GM12878 (cell line): ENCODE data around the gene TSEN54. TPM values are rescaled to one million over a fixed set of nuclear protein-coding genes. Genes with fewer than 3 reads are reported as not detected.

Source experiments
- ATAC-seq: fragments of 200-7000 bp; cut with Tn5 transposase; 3 replicates; pipeline ENCODE4 v1.9.1; 2020; ENCODE audit warnings: mild to moderate bottlenecking, moderate library complexity
- BruUV-seq: library from RNA; stranded (reverse); fragments of 400-500 nt; replicated peaks from 2 replicates; lab custom pipeline; 2021; lab: Mats Ljungman, UMichigan
- CTCF ChIA-PET: fragments of 300-600 bp; sonication (Branson Sonifier 250); formaldehyde crosslinking; extraction: SDS; loops from one replicate; lab custom pipeline; 2021; ENCODE audit warnings: inconsistent platforms; lab: Yijun Ruan, JAX
- POLR2A ChIA-PET: fragments of 350-600 bp; formaldehyde crosslinking; extraction: SDS; loops from one replicate; lab custom pipeline; 2021; ENCODE audit warnings: inconsistent platforms; lab: Charles Lee
- RAD21 ChIA-PET: fragments of 300-600 bp; sonication (Branson Sonifier 250); formaldehyde crosslinking; loops from one replicate; lab custom pipeline; 2023; ENCODE audit warnings: antibody characterized with exemption; ENCODE audit not compliant: unreplicated experiment; lab: Charles Lee
- SMC1A ChIA-PET: fragments of 300-600 bp; sonication (Branson Sonifier 250); formaldehyde crosslinking; loops from one replicate; lab custom pipeline; 2023; ENCODE audit not compliant: unreplicated experiment, uncharacterized antibody; lab: Charles Lee
- DNase-seq: peaks from one replicate; pipeline ENCODE4 v3.0.0-alpha.2; 2011; ENCODE audit warnings: low read depth, low spot score
- FAIRE-seq: peaks from 3 replicates; lab custom pipeline; 2011; peaks lifted over from hg19 to GRCh38; lab: Jason Lieb, UNC
- H2AFZ ChIP-seq: 2 replicates; pipeline ENCODE4 v1.6.0; 2011; ENCODE audit warnings: low read depth, low read length, control low read depth; ENCODE audit not compliant: control insufficient read depth
- H3K27ac ChIP-seq: 2 replicates; pipeline ENCODE4 v1.5.1; 2011; ENCODE audit warnings: control low read depth; ENCODE audit not compliant: control insufficient read depth, insufficient read depth
- H3K27me3 ChIP-seq, 2 experiments: replicated peaks in 1 of 2; 2 replicates each; pipeline versions ENCODE4 v1.6.0 to v1.6.1; 2011; ENCODE audit warnings: low read length in 1 of 2; ENCODE audit not compliant: control insufficient read depth in 2 of 2, insufficient read depth in 2 of 2
- H3K36me3 ChIP-seq, 2 experiments: 2 replicates each; pipeline ENCODE4 v1.5.1; 2011; ENCODE audit warnings: low read length in 1 of 2; ENCODE audit not compliant: control insufficient read depth in 2 of 2, insufficient read depth in 2 of 2
- H3K4me1 ChIP-seq: 2 replicates; pipeline ENCODE4 v1.6.1; 2011; ENCODE audit warnings: mild to moderate bottlenecking, low read length, moderate library complexity, mixed read lengths; ENCODE audit not compliant: control insufficient read depth, insufficient read depth
- H3K4me2 ChIP-seq: 2 replicates; pipeline ENCODE4 v1.6.0; 2011; ENCODE audit warnings: control low read depth; ENCODE audit not compliant: control insufficient read depth, insufficient read depth
- H3K4me3 ChIP-seq: fragments of 200-600 bp; sonication (generic); 2 replicates; pipeline ENCODE4 v1.5.1; 2016
- H3K79me2 ChIP-seq: 2 replicates; pipeline ENCODE4 v1.6.0; 2011; ENCODE audit warnings: low read length; ENCODE audit not compliant: control insufficient read depth, insufficient read depth
- H3K9ac ChIP-seq: 2 replicates; pipeline ENCODE4 v1.8.0; 2011; ENCODE audit warnings: low read length, control low read depth, mixed read lengths; ENCODE audit not compliant: control insufficient read depth, insufficient read depth
- H3K9me3 ChIP-seq: replicated peaks from 3 replicates; pipeline ENCODE4 v1.5.1; 2011; ENCODE audit warnings: mild to moderate bottlenecking, low read length; ENCODE audit not compliant: control insufficient read depth, insufficient read depth
- H4K20me1 ChIP-seq: 2 replicates; pipeline ENCODE4 v1.6.0; 2011; ENCODE audit not compliant: control insufficient read depth, insufficient read depth
- CUX1 ChIP-seq: IDR thresholded peaks from 2 replicates; pipeline ENCODE4 v1.6.1; 2012; ENCODE audit warnings: improper control_type of control experiment, low read depth, low read length; ENCODE audit not compliant: insufficient replicate concordance
- ETV6 ChIP-seq, 2 experiments: fragments of 450-650 bp in 1 of 2; IDR thresholded peaks in 1 of 2; conservative IDR thresholded peaks in 1 of 2; 2 replicates each; pipeline ENCODE4 v1.6.1; 2014; ENCODE audit warnings: antibody characterized with exemption in 1 of 2, borderline replicate concordance in 1 of 2, low read depth in 1 of 2, mild to moderate bottlenecking in 1 of 2, moderate library complexity in 1 of 2
- EZH2 ChIP-seq: IDR thresholded peaks from 2 replicates; pipeline ENCODE4 v1.6.1; 2012; ENCODE audit warnings: low read depth, mild to moderate bottlenecking, control low read depth, inconsistent platforms, low read length, borderline replicate concordance; ENCODE audit not compliant: control insufficient read depth
- MAX ChIP-seq: IDR thresholded peaks from 2 replicates; pipeline ENCODE4 v1.6.1; 2012; ENCODE audit warnings: low read depth, low read length, improper control_type of control experiment
- MYC ChIP-seq: IDR thresholded peaks from 2 replicates; pipeline ENCODE4 v1.6.1; 2011; ENCODE audit warnings: mild to moderate bottlenecking, low read length, moderate library complexity, inconsistent platforms; ENCODE audit not compliant: insufficient read depth, insufficient replicate concordance, insufficient read length, severe bottlenecking
- NFXL1 ChIP-seq: fragments of 450-650 bp; IDR thresholded peaks from 2 replicates; pipeline ENCODE4 v1.6.1; 2017; ENCODE audit warnings: antibody characterized with exemption, mild to moderate bottlenecking, borderline replicate concordance
- NR2F1 ChIP-seq: fragments of 450-650 bp; conservative IDR thresholded peaks from 2 replicates; pipeline ENCODE4 v1.6.1; 2017; ENCODE audit warnings: mild to moderate bottlenecking
- PML ChIP-seq: IDR thresholded peaks from 2 replicates; pipeline ENCODE4 v1.6.1; 2012; ENCODE audit warnings: low read length, inconsistent platforms
- POLR2AphosphoS5 ChIP-seq: IDR thresholded peaks from 2 replicates; pipeline ENCODE4 v1.6.1; 2011; ENCODE audit warnings: mild to moderate bottlenecking, low read length, inconsistent platforms
- RAD51 ChIP-seq: fragments of 450-650 bp; IDR thresholded peaks from 2 replicates; pipeline ENCODE4 v1.6.1; 2016; ENCODE audit warnings: moderate library complexity, mild to moderate bottlenecking, inconsistent platforms
- RCOR1 ChIP-seq: conservative IDR thresholded peaks from 2 replicates; pipeline ENCODE4 v1.6.1; 2012; ENCODE audit warnings: low read depth, low read length, improper control_type of control experiment
- SMAD5 ChIP-seq: IDR thresholded peaks from 2 replicates; pipeline ENCODE4 v1.6.1; 2016; ENCODE audit warnings: antibody characterized with exemption, low read depth
- TAF1 ChIP-seq: IDR thresholded peaks from 2 replicates; pipeline ENCODE4 v1.6.1; 2011; ENCODE audit warnings: mild to moderate bottlenecking, low read depth, low read length, borderline replicate concordance
- TBL1XR1 ChIP-seq: IDR thresholded peaks from 2 replicates; pipeline ENCODE4 v1.6.1; 2012; ENCODE audit warnings: low read depth, low read length, improper control_type of control experiment
- ZBTB4 ChIP-seq: fragments of 450-650 bp; formaldehyde crosslinking; IDR thresholded peaks from 2 replicates; pipeline ENCODE4 v1.4.0; 2022; ENCODE audit warnings: mild to moderate bottlenecking, moderate library complexity
- WGBS: methylation state at CpG from one replicate; pipeline ENCODE4 v1.1.6; 2016; ENCODE audit warnings: low lambda C conversion rate; ENCODE audit not compliant: insufficient replicate concordance, insufficient coverage; ENCODE audit errors: missing lambda C conversion rate; 5-methylcytosine and 5-hydroxymethylcytosine counted together
- in situ Hi-C: fragments of 300-500 bp; cut with MboI; formaldehyde crosslinking; loops from 9 replicates; pipeline ENCODE4 v1.14.3; 2018; ENCODE audit warnings: mixed read lengths
- intact Hi-C: fragments of 100-400 bp; cut with micrococcal nuclease; formaldehyde crosslinking; loops from one replicate; pipeline ENCODE4 v1.14.2; 2022; ENCODE audit not compliant: unreplicated experiment
- polyA plus RNA-seq, 11 experiments: library from polyadenylated mRNA; depleted of rRNA in 4 of 11; unstranded in 6 of 11; stranded (reverse) in 5 of 11; fragments of >200 nt; fragmentation: Nextera tagmentation in 4 of 11; fragmentation: Illumina TruSeq in 1 of 11; extraction: Ambion mirVana in 4 of 11; extraction: Trizol in 1 of 11; gene quantifications; 1 replicate in 1 of 11; 2 replicates in 10 of 11; pipeline versions ENCODE4 v1.2.1 to v1.2.3, GENCODE V29; 2011 to 2016; ENCODE audit warnings: inconsistent platforms in 2 of 11, missing spikeins in 2 of 11, low read depth in 1 of 11
- total RNA-seq, 4 experiments: library from RNA; depleted of rRNA in 3 of 4; stranded (reverse); fragments of >200 nt in 3 of 4; fragmentation: Illumina TruSeq in 1 of 4; extraction: Trizol in 1 of 4; gene quantifications; 2 replicates each; pipeline versions ENCODE4 v1.2.1 to v1.2.3, GENCODE V29; 2013 to 2021

Gene TSEN54
- total and polyA plus RNA-seq, 10 of the 15 experiments (the other 5 are each of a cell fraction or from before 2014, with no cell fraction given): 7.1 to 48.0 (median 41.1) TPM

- ChIA-PET RAD21 (interaction anchor here (0.5 to 1.0 kb wide), 3 partner anchors 13 to 24 kb away, joined by 3 read pairs; partner anchors contain the start of gene TSEN54), SMC1A (interaction anchor here (1.4 kb wide), 1 partner anchor 44 kb away, joined by 4 read pairs; no protein-coding TSS in a partner anchor), POLR2A (no interaction called here), CTCF (interaction anchor here (0.6 to 1.6 kb wide), 4 partner anchors 10 to 76 kb away, joined by 3 to 6 read pairs (median 4); partner anchors contain the start of gene TSEN54)
- in situ Hi-C loops: no loop called here
- Histone ChIP-seq H3K4me1 (no peaks in the 10 kb centered on the region), H3K9ac (no peak overlapping the region), H3K79me2 (no peaks in the 10 kb centered on the region), H3K36me3 (no peaks in the 10 kb centered on the region; a peak in 2 of 4 replicates), H3K4me3 (no peak overlapping the region), H4K20me1 (no peaks in the 10 kb centered on the region), H3K4me2 (no peak overlapping the region), H3K9me3 (no peaks in the 10 kb centered on the region), H2AFZ (no peak overlapping the region), H3K27me3 (no peaks in the 10 kb centered on the region), H3K27ac (no peak overlapping the region)
- WGBS: 65% methylated on average over 18 of the region's 23 CpGs
- ATAC-seq (no peak), FAIRE-seq (no peak), DNase-seq (no peak)
- intact Hi-C loops: no loop called here
- no TSS peak for BruUV-seq
- TF ChIP-seq SMAD5: no peak
- TF ChIP-seq TBL1XR1: no peak
- no peak for TF ChIP-seq EZH2
- TF ChIP-seq MYC: no peak
- TF ChIP-seq RCOR1: no peak
- no peak for TF ChIP-seq RAD51
- TF ChIP-seq POLR2AphosphoS5: no peak
- TF ChIP-seq NFXL1: no peak
- TF ChIP-seq CUX1: no peak
- no peak for TF ChIP-seq TAF1
- no peak for TF ChIP-seq ETV6 (conservative IDR thresholded peaks at IDR 0.05 in 1 of 2, IDR thresholded peaks at IDR 0.05 in 1 of 2; ENCODE audit: borderline replicate concordance in 1 of 2, low read depth in 1 of 2)
- TF ChIP-seq ZBTB4 (CRISPR knock-in tag): no peak
- TF ChIP-seq NR2F1: no peak
- no peak for TF ChIP-seq PML
- no peak for TF ChIP-seq MAX
These were observed 12.9 kb upstream of the TSEN54 start for GRCh38 chr17:75503337-75503950.
